Measurements from ENCODE around the gene SMOC2.

- no peak for TF ChIP-seq POLR2A (IDR thresholded peaks at IDR 0.05)
- TF ChIP-seq CTCF (IDR thresholded peaks at IDR 0.05): no peak
These were observed 3.2 kb upstream of the SMOC2 start for GRCh38 chr6:168437751-168438150.

Measured in thyroid gland (tissue), 4 donors.